ENCODE measurements around the gene EXOC4. TPM values are rescaled to one million over a fixed set of nuclear protein-coding genes. Genes with fewer than 3 reads are reported as not detected.

Gene EXOC4
- total RNA-seq, 2 donors from 2014 or later, result 62.0 to 146 TPM

DNA sequence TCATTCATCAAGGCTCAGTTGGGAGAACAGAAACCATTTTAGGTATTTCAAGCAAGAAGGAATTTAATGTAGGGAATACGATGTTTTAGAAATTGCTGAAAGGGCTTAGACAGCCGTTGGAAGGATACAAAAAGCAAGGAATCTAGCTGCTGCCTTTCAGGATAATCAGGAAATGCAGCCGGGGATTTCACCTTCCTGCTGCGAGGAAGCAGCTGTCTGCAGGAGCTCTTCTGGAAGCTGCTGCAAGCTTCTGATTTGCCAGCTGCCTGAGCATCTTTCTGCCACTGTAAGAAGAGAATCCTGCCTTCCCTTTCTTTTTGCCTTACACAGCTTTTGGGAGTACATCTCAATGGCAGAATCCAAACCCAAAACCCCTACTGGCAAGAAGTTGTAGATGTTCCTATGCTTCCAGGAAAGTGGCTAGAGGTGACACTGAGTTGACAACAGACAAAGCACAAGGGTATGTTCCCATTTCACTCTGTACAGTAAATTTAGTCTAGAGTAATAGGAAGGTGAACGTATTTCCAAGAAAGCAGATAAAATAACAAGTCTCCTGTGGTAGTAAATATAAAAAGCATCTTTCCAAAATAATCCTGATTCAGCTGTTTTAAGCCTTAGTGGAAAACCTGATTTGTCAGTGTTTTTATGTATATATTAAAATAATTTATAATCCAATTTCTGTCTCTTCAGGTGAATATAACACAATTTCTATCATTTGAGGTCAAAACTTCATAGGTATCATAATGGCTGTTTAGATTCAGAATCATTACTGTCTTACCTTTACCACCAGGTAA is 725.8 kb downstream of the EXOC4 start:
- Histone ChIP-seq H3K27ac (no peak overlapping the region), H3K4me3 (no peak overlapping the region), H3K9me3 (no peaks in the 10 kb centered on the region), H3K36me3 (replicated peaks in 1 of 2; ENCODE audit: insufficient read depth in 1 of 2, low read depth in 2 of 2) (no peaks in the 10 kb centered on the region), H3K4me1 (peaks cover 10% of the 10 kb centered on the region), H3K27me3 (no peaks in the 10 kb centered on the region)
- TF ChIP-seq POLR2A (IDR thresholded peaks at IDR 0.05) (no peak), CTCF (IDR thresholded peaks at IDR 0.05) (no peak)
- ATAC-seq, result no peak
- 80 to 92% methylated on average over 5 of the region's 5 CpGs for WGBS, 2 donors
- intact Hi-C loops (cut with DNase I), result no loop called here
- DNase-seq, result no peak

DNA sequence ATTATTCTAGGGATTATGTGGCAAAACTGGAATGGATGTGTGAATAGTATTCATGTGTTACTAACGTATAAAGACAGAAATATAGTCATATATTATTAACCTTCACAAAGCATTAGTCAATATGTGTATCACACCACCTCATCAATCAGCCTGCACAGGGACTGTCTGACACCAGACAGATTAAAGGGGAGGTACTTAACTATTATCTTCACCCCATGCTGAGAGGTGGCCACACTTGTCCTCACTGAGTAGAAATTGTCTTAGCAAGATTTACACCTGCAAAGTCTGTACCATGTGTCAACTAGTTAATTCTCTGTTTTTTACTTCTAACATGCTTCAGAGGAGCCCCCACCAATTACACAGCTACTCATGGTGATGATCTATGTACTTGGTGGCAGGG is 727.9 kb downstream of the EXOC4 start:
- TF ChIP-seq POLR2A (IDR thresholded peaks at IDR 0.05) (no peak), CTCF (IDR thresholded peaks at IDR 0.05) (no peak)
- Histone ChIP-seq H3K9me3 (no peaks in the 10 kb centered on the region), H3K4me1 (no peaks in the 10 kb centered on the region), H3K4me3 (no peak overlapping the region), H3K36me3 (replicated peaks in 1 of 2; ENCODE audit: insufficient read depth in 1 of 2, low read depth in 2 of 2) (no peaks in the 10 kb centered on the region), H3K27me3 (no peaks in the 10 kb centered on the region), H3K27ac (no peak overlapping the region)
- ATAC-seq (no peak), DNase-seq (no peak)
- WGBS, 2 donors, result 61 to 79% methylated on average over 1 of the region's 1 CpG
- intact Hi-C loops (cut with DNase I), result no loop called here

GRCh38 chr7:133983685-133984419 is 731.0 kb downstream of the EXOC4 start:
- H3K9me3 ChIP-seq, result no peaks in the 10 kb centered on the region
- H3K27me3 ChIP-seq, result no peaks in the 10 kb centered on the region
- intact Hi-C loops (cut with DNase I), result no loop called here
- no peak overlapping the region for H3K27ac ChIP-seq
- TF ChIP-seq POLR2A (IDR thresholded peaks at IDR 0.05), result no peak
- no peak for TF ChIP-seq CTCF (IDR thresholded peaks at IDR 0.05)
- H3K4me3 ChIP-seq, result no peak overlapping the region
- no peaks in the 10 kb centered on the region for H3K36me3 ChIP-seq (replicated peaks in 1 of 2; ENCODE audit: insufficient read depth in 1 of 2, low read depth in 2 of 2)
- no peaks in the 10 kb centered on the region for H3K4me1 ChIP-seq
- DNase-seq (no peak), ATAC-seq (no peak)
- 85% methylated on average over 6 of the region's 6 CpGs for WGBS, 2 donors

GRCh38 chr7:133985300-133985699 is 732.4 kb downstream of the EXOC4 start:
- H3K9me3 ChIP-seq, result no peaks in the 10 kb centered on the region
- ATAC-seq (no peak), DNase-seq (no peak)
- H3K36me3 ChIP-seq (replicated peaks in 1 of 2; ENCODE audit: insufficient read depth in 1 of 2, low read depth in 2 of 2), result no peaks in the 10 kb centered on the region
- H3K4me1 ChIP-seq, result no peaks in the 10 kb centered on the region
- TF ChIP-seq CTCF (IDR thresholded peaks at IDR 0.05), result no peak
- TF ChIP-seq POLR2A (IDR thresholded peaks at IDR 0.05), result no peak
- no peak overlapping the region for H3K27ac ChIP-seq
- no peak overlapping the region for H3K4me3 ChIP-seq
- no peaks in the 10 kb centered on the region for H3K27me3 ChIP-seq
- intact Hi-C loops (cut with DNase I), result no loop called here
- 98 to 100% methylated on average over 1 of the region's 1 CpG for WGBS, 2 donors
